Spinal cord (tissue), 10 donors: Measurements from ENCODE around the gene DNAJC1. TPM values are rescaled to one million over a fixed set of nuclear protein-coding genes. Genes with fewer than 3 reads are reported as not detected.
A peak's percentile ranks its signal among the peaks of the same experiment; 100 is the strongest.

Experiments
- DNase-seq, 6 donors: peaks; one replicate each; pipeline versions ENCODE4 v3.0.0 to v3.0.0-alpha.2; 2013 to 2015; ENCODE audit warnings: low spot score in 6 of 6, low read depth in 4 of 6
- H3K27ac ChIP-seq: one replicate; pipeline ENCODE4 v1.5.1; 2013; ENCODE audit warnings: low read depth, low read length, control low read depth
- H3K27me3 ChIP-seq: one replicate; pipeline ENCODE4 v1.6.1; 2013; ENCODE audit warnings: low read length; ENCODE audit not compliant: control insufficient read depth, insufficient read depth
- H3K36me3 ChIP-seq: one replicate; pipeline ENCODE4 v1.6.1; 2013; ENCODE audit warnings: low read length; ENCODE audit not compliant: control insufficient read depth, insufficient read depth
- H3K4me1 ChIP-seq: one replicate; pipeline ENCODE4 v1.6.1; 2013; ENCODE audit warnings: low read length; ENCODE audit not compliant: control insufficient read depth, insufficient read depth
- H3K4me3 ChIP-seq: one replicate; pipeline ENCODE4 v1.5.1; 2013; ENCODE audit warnings: low read depth, low read length, control low read depth
- H3K9me3 ChIP-seq: one replicate; pipeline ENCODE4 v1.6.1; 2013; ENCODE audit warnings: low read length; ENCODE audit not compliant: control insufficient read depth, insufficient read depth
- WGBS: methylation state at CpG from one replicate; pipeline ENCODE4 v1.1.5; 2013; ENCODE audit warnings: missing lambda C conversion rate; ENCODE audit not compliant: insufficient coverage; 5-methylcytosine and 5-hydroxymethylcytosine counted together
- polyA plus RNA-seq, 2 donors: library from polyadenylated mRNA; unstranded; fragments of 120-200 nt; gene quantifications; one replicate each; pipeline ENCODE4 v1.2.1, GENCODE V29; 2013; ENCODE audit not compliant: insufficient read length in 2 of 2
- total RNA-seq, 2 donors: library from RNA; depleted of rRNA in 1 of 2; stranded (reverse); fragments of 120-200 nt in 1 of 2; fragments of >200 nt in 1 of 2; gene quantifications; one replicate each; pipeline versions ENCODE4 v1.2.3 to v1.2.4, GENCODE V29; 2013 to 2014
- donor health status: healthy.

DNAJC1 gene
- total and polyA plus RNA-seq, 4 donors: 15.6 to 39.0 (median 19.6) TPM

DNA sequence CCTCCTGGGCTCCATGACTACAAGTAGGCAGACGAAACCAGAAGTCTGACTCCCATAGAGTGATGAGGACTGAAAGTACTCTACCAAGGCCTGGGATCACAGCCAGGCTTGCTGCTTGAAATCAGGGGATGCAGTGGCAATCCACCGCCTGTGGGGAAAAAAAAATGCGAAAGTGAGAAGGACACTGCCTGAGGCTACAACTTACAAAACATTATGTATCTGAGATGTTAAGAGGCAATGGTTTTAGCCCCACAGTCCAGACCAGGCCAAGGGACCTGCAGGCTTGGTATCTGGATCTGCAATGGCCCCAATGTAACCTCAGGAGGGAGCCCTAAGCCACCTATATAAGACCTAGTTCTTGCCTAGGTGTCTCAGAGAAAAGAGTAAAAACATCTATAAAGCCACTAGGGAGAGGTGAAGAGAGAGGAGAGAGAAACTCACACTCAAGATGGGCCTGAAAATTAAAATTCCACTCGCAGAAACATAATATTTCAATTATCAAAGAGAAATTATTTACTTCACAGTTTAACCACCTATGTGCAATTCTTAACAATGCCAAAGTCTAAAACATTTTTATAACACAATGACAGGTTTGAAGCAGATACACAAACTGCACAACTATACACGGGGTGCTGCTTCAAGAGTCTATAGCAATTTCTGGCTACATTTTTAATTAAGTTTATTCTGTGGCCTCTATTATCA, 13.9 kb downstream of the DNAJC1 start:
- Histone ChIP-seq H3K36me3 (no peaks in the 10 kb centered on the region), H3K9me3 (peaks cover 4% of the 10 kb centered on the region), H3K27me3 (no peaks in the 10 kb centered on the region), H3K4me3 (no peak overlapping the region), H3K27ac (no peak overlapping the region), H3K4me1 (no peaks in the 10 kb centered on the region)
- WGBS: 20% methylated on average over 1 of the region's 5 CpGs
- peak in 2 of 6 donors; percentile 42 to 77 for DNase-seq

DNA sequence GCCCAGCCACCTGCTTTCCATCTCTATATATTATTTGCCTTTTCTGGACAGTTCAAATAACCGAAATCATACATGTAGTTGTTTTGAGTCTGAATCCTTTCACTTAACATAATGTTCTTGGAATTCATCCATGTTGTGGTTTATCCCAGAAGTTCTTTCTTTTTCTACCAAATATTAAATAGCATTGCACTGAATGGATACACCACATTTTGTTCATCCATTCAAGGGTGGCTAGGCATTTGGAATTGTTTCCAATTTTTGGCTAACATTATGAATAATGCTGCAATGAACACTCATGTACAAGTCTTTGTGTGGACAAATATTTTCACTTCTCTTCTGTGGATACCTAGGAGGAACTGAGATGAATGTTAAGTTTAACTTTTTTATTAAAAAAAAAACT, 18.0 kb downstream of the DNAJC1 start:
- WGBS: no CpG with 5 or more reads among the region's 1 CpG
- Histone ChIP-seq H3K4me3 (no peak overlapping the region), H3K9me3 (peaks cover 4% of the 10 kb centered on the region), H3K36me3 (no peaks in the 10 kb centered on the region), H3K27me3 (no peaks in the 10 kb centered on the region), H3K27ac (no peak overlapping the region), H3K4me1 (no peaks in the 10 kb centered on the region)
- DNase-seq: no peak

DNA sequence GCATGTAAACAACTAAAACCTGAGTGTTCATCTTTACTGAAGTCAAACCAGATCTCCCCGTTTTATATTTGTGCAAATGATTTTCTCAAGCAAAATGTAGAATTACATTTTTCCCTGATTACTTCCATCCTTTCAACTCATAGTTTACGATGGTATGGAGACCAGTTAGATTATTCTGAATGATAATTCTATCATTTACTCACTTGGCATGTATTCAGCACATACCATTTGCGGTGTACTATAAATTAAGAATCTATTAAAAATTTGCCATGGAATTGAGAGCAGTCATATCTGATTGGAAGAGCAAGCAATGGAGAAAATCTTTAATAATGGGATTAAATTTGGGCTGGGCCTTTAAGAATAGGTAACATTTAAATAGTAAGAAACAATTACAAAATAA, 22.4 kb downstream of the DNAJC1 start:
- Histone ChIP-seq H3K36me3 (no peaks in the 10 kb centered on the region), H3K4me1 (no peaks in the 10 kb centered on the region), H3K9me3 (peaks cover under 1% of the 10 kb centered on the region), H3K4me3 (no peak overlapping the region), H3K27me3 (no peaks in the 10 kb centered on the region), H3K27ac (no peak overlapping the region)
- WGBS: no CpG with 5 or more reads among the region's 3 CpGs
- DNase-seq: no peak

DNA sequence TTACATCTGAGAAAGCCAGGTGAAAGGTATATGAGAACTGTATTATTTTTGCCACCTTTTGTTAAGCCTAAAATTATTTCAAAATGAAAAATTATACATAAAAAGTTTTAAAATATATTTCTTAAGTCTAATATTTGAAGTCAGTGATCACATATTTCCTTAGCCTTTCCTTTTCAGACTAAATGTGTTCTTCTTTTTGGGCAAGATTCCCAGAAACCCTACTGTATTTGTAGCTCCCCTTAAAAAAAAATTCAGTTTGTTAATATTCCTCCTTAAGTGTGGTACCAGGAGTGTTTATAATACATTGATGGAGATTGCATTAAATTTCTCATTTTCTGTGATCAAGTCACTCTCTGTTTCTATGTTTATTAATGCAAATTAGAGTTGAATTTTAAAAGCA, 22.8 kb downstream of the DNAJC1 start:
- Histone ChIP-seq H3K27me3 (no peaks in the 10 kb centered on the region), H3K4me3 (no peak overlapping the region), H3K27ac (no peak overlapping the region), H3K9me3 (no peaks in the 10 kb centered on the region), H3K36me3 (no peaks in the 10 kb centered on the region), H3K4me1 (no peaks in the 10 kb centered on the region)
- DNase-seq: no peak

DNA sequence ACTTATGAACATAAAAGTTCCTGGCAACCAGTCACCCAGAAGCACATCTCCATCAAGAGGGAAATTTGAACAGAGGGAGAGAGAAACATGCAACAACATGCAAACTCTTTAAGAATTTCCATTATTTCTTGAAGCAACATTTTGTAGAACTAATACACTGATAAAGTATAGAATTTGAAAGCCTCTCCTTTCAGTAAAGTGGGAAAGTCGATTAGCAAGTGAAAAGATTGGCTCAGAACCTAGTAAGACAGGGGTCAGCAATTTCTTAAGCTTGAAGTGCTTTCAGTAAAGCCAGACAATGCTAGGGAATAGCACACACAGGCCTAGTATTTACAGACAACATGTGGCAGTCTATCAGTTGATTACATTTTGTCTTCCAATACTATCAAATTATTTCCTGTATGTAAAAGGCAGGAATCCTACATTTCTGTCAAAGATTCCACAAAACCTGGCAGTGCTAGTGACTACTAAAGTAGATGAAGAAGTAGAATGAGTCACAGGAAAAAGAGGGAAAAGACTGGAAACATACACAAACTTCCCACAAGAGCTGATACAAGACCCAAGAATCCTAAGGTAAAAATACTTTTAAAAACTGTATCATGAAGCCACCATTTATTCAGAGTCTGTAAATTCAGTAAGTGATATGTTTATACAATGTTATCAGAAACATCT, 25.2 kb downstream of the DNAJC1 start:
- no peak overlapping the region for H3K4me3 ChIP-seq
- no peaks in the 10 kb centered on the region for H3K27me3 ChIP-seq
- WGBS: 17% methylated on average over 1 of the region's 1 CpG
- no peaks in the 10 kb centered on the region for H3K4me1 ChIP-seq
- no peak overlapping the region for H3K27ac ChIP-seq
- H3K9me3 ChIP-seq: no peaks in the 10 kb centered on the region
- DNase-seq: peak in 2 of 6 donors; percentile 18 to 22
- H3K36me3 ChIP-seq: no peaks in the 10 kb centered on the region

DNA sequence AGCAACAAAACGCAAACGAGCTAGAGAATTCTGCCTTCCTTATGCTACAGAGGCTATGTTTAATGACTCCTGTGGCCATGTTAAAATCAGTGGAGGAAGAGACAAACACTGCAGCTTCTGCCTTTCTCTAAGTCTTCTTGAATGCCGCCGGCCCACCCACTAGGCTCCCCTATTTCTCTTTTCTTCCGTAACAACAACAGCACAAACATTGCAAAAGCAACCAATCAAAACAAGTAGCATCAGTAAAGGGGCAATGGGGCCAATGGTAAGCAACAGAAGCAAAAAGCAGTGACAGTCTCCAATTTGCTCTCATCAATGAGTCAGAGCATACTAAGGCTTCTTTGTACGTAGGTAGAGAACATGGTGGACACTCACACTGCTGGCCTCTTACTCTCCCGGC, 26.8 kb downstream of the DNAJC1 start:
- Histone ChIP-seq H3K36me3 (no peaks in the 10 kb centered on the region), H3K9me3 (no peaks in the 10 kb centered on the region), H3K27ac (no peak overlapping the region), H3K4me1 (no peaks in the 10 kb centered on the region), H3K27me3 (no peaks in the 10 kb centered on the region), H3K4me3 (no peak overlapping the region)
- 82% methylated on average over 2 of the region's 7 CpGs for WGBS
- DNase-seq: peak in 2 of 6 donors; percentile 27 to 57

DNA sequence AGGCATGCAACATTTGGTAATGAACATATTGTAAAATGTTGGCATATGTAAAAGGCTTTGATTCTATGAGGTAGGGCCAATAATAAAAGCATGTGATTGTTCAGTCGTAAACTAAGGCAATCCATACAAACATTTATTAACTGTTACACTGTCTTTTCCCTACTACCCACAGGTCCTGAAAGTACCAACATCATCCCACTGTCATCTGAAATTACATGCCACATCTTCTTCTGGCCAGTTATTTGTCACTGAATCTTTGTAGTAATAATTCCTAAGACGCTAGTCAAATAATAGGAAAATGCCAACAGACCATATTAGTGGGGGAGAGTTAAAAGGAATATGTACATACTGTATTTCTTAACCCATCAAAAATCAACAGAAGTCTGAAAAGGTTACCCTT, 27.2 kb downstream of the DNAJC1 start:
- no peaks in the 10 kb centered on the region for H3K9me3 ChIP-seq
- no peaks in the 10 kb centered on the region for H3K4me1 ChIP-seq
- H3K27ac ChIP-seq: no peak overlapping the region
- DNase-seq: no peak
- H3K27me3 ChIP-seq: no peaks in the 10 kb centered on the region
- H3K36me3 ChIP-seq: no peaks in the 10 kb centered on the region
- H3K4me3 ChIP-seq: no peak overlapping the region
- no CpG with 5 or more reads among the region's 2 CpGs for WGBS

DNA sequence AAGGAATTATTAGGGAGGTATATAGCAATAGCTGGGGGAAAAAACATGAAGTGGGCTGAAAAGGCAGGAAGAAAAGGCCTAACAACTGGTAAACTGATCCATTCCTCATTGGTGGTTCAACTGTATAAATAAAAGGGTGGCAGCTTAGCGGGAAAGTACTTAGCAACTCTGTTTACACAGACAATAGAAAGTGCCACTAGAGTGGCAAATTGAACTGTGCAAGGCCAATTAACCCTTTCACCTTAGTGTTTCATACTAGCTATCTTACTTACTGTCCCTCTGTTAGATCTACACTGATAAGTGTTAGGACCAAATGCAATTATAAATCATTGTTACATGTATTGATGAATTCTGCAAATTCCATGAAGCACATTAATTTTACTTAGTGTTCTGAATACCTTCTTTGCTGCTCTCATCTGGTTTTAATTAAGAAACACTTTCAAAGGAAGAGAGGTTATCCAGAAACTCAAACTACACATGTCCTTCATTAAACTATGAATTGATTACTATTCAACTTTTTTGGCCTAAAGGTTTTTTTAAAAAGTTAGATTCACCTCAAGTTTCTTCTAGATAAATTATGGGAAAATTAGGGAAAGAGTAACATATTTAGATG, 28.0 kb downstream of the DNAJC1 start:
- Histone ChIP-seq H3K36me3 (no peaks in the 10 kb centered on the region), H3K4me1 (no peaks in the 10 kb centered on the region), H3K27me3 (no peaks in the 10 kb centered on the region), H3K9me3 (no peaks in the 10 kb centered on the region), H3K27ac (no peak overlapping the region), H3K4me3 (no peak overlapping the region)
- no CpG with 5 or more reads among the region's 1 CpG for WGBS
- DNase-seq: peak in 2 of 6 donors; percentile 31 to 43

DNA sequence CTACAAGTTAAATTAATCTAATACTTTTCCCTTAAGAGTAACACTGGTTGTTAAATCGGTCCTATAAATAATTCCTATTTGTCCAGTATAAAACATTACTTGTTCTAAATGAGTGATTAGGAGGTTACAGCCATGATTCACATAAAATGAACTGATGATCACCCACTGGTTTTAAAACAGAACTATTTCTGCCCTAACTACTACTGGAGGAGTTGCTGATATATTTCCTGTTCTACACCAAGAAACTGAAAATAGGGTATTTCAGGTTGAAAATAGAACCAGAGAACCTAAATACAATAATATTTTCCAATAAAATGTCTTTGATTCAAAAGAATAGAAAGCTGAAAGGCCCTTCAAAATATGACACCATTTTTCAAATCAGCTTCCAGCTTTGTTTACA, 30.9 kb downstream of the DNAJC1 start:
- no CpG with 5 or more reads among the region's 1 CpG for WGBS
- H3K36me3 ChIP-seq: no peaks in the 10 kb centered on the region

More for the DNA sequence above, 30.9 kb downstream of the DNAJC1 start:
- H3K9me3 ChIP-seq: no peaks in the 10 kb centered on the region
- H3K27ac ChIP-seq: no peak overlapping the region
- no peak for DNase-seq
- no peak overlapping the region for H3K4me3 ChIP-seq
- no peaks in the 10 kb centered on the region for H3K4me1 ChIP-seq
- no peaks in the 10 kb centered on the region for H3K27me3 ChIP-seq
